Keratinocyte (primary cell): ENCODE measurements around the gene ZNF780B.

Source experiments
- CTCF ChIP-seq, 3 experiments: IDR thresholded peaks in 1 of 3; conservative IDR thresholded peaks in 1 of 3; optimal IDR thresholded peaks in 1 of 3; 2 replicates in 2 of 3; 3 replicates in 1 of 3; pipeline versions ENCODE3 to v1.5.1; 2011; ENCODE audit warnings: low read length in 3 of 3, mild to moderate bottlenecking in 3 of 3, moderate library complexity in 2 of 3, control low read depth in 1 of 3, inconsistent platforms in 1 of 3; ENCODE audit not compliant: insufficient read depth in 2 of 3; ENCODE audit errors: extremely low read depth in 1 of 3
- EZH2 ChIP-seq: IDR thresholded peaks from one replicate; pipeline ENCODE4 v1.6.1; 2012; ENCODE audit warnings: inconsistent platforms, mild to moderate bottlenecking, low read length, moderate library complexity

- TF ChIP-seq CTCF (optimal IDR thresholded peaks at IDR 0.05 in 1 of 3, IDR thresholded peaks at IDR 0.05 in 1 of 3, conservative IDR thresholded peaks at IDR 0.05 in 1 of 3; ENCODE audit: extremely low read depth in 1 of 3, insufficient read depth in 2 of 3, low read length in 3 of 3): no peak
- TF ChIP-seq EZH2: no peak
Measured at GRCh38 chr19:40055049-40055448, 982 bp downstream of the ZNF780B start.
